ENCODE results near the gene ABO. TPM values are rescaled to one million over a fixed set of nuclear protein-coding genes. Genes with fewer than 3 reads are reported as not detected.
A peak's percentile ranks its signal among the peaks of the same experiment; 100 is the strongest.
"Not testable (repeated sequence)": the region's sequence is repeated elsewhere in the genome, so short reads cannot be mapped to it uniquely, and the experiment has no call there.

ABO gene
- total RNA-seq, 4 donors from 2014 or later, result 1.4 to 18.4 (median 11.5) TPM

GRCh38 chr9:133305731-133306130, 30.7 kb upstream of the ABO start:
- 79 to 81% methylated on average over 23 of the region's 23 CpGs for WGBS, 2 donors
- TF ChIP-seq CTCF (IDR thresholded peaks at IDR 0.05) (no peak), POLR2A (IDR thresholded peaks at IDR 0.05) (no peak)
- no peak overlapping the region for H3K4me3 ChIP-seq (ENCODE audit: low read depth, poor library complexity, severe bottlenecking)
- intact Hi-C loops (cut with DNase I; ENCODE audit: low total_unique reads), result no loop called here
- peak in 1 of 2 donors; percentile 39 for DNase-seq (ENCODE audit: low spot score in 2 of 2)

DNA sequence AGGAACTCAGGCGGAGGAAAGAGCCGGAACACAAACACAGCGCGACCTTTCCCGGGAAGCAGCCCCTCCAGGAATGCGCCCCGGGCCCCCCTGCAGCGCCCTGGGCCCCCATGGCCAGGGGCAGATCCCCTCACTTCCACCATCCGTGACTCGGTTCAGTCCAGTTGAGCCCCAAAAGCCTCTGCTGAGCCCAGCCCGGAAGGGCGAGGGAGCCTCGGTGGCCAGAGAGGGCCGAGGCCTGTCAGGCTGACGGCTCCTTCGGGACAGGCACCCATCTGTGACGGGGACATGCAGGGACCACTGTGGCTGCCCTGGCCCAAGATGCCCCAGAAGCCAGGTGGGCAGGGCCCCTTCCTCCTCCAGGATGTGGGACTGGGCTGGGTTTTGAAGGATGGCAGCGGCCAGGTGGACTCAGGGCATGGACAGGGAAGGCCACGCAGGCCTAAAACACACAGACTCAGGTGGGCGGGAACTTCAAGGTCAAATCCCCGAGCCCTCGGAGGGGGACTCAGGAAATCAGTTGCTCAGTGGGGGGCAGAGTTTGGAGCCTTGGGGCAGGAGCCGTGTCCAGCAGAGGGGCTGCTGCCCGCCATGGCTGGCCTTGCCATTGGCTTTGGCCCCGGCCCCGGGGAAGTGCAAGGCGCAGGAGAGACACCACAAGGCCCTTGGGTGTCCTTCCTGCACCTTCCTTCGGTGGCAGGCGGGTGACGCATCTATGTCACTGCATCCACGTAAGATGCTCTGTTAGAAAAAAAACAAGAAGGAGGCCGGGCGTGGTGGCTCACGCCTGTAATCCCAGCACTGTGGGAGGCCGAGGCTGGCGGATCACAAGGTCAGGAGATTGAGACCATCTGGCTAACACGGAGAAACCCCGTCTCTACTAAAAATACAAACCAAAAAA, 29.7 kb upstream of the ABO start:
- intact Hi-C loops (cut with DNase I; ENCODE audit: low total_unique reads), result no loop called here

GRCh38 chr9:133304158-133304470, 29.1 kb upstream of the ABO start:
- H3K4me3 ChIP-seq (ENCODE audit: low read depth, poor library complexity, severe bottlenecking), result no peak overlapping the region
- intact Hi-C loops (cut with DNase I; ENCODE audit: low total_unique reads), result no loop called here
- DNase-seq (ENCODE audit: low spot score in 2 of 2), result no peak
- no peak for TF ChIP-seq POLR2A (IDR thresholded peaks at IDR 0.05)
- no peak for TF ChIP-seq CTCF (IDR thresholded peaks at IDR 0.05)
- WGBS, 2 donors, result 37 to 43% methylated on average over 13 of the region's 13 CpGs

More for the DNA sequence above, 29.7 kb upstream of the ABO start:
- H3K4me3 ChIP-seq (ENCODE audit: low read depth, poor library complexity, severe bottlenecking), result no peak overlapping the region
- 84% methylated on average over 32 to 36 of the region's 38 CpGs for WGBS, 2 donors
- DNase-seq (ENCODE audit: low spot score in 2 of 2), result peak in 1 of 2 donors; percentile 77
- no peak for TF ChIP-seq CTCF (IDR thresholded peaks at IDR 0.05)
- no peak for TF ChIP-seq POLR2A (IDR thresholded peaks at IDR 0.05)

- 77% methylated on average over 22 to 26 of the region's 26 CpGs for WGBS, 2 donors
- peak in 1 of 2 donors; percentile 68 for DNase-seq (ENCODE audit: low spot score in 2 of 2)
- intact Hi-C loops (cut with DNase I; ENCODE audit: low total_unique reads), result no loop called here
- TF ChIP-seq CTCF (IDR thresholded peaks at IDR 0.05) (no peak), POLR2A (IDR thresholded peaks at IDR 0.05) (no peak)
- no peak overlapping the region for H3K4me3 ChIP-seq (ENCODE audit: low read depth, poor library complexity, severe bottlenecking)
These were observed 28.5 kb upstream of the ABO start for GRCh38 chr9:133303266-133304157.

- TF ChIP-seq POLR2A (IDR thresholded peaks at IDR 0.05) (no peak), CTCF (IDR thresholded peaks at IDR 0.05) (no peak)
- intact Hi-C loops (cut with DNase I; ENCODE audit: low total_unique reads), result no loop called here
- H3K4me3 ChIP-seq (ENCODE audit: low read depth, poor library complexity, severe bottlenecking), result no peak overlapping the region
- DNase-seq (ENCODE audit: low spot score in 2 of 2), result peak in 1 of 2 donors; percentile 58
- WGBS, 2 donors, result 87 to 92% methylated on average over 13 of the region's 13 CpGs
These were observed 26.5 kb upstream of the ABO start for GRCh38 chr9:133301253-133302230.

- H3K4me3 ChIP-seq (ENCODE audit: low read depth, poor library complexity, severe bottlenecking); intact Hi-C loops (cut with DNase I; ENCODE audit: low total_unique reads): not testable (repeated sequence)
- 51 to 53% methylated on average over 14 to 15 of the region's 16 CpGs for WGBS, 2 donors
- DNase-seq (ENCODE audit: low spot score in 2 of 2), result peak in 1 of 2 donors; percentile 45
These were observed 25.0 kb upstream of the ABO start for GRCh38 chr9:133299996-133300395.
